Loucy (cell line): ENCODE results near the gene HEATR5B.

Experiments
- CTCF ChIP-seq: fragments of 200-600 bp; sonication (generic); conservative IDR thresholded peaks from 2 replicates; pipeline ENCODE4 v1.5.1; 2014; ENCODE audit warnings: mild to moderate bottlenecking, antibody characterized with exemption, low read length
- EZH2phosphoT487 ChIP-seq: fragments of 200-600 bp; IDR thresholded peaks from 2 replicates; pipeline ENCODE4 v1.6.1; 2018; ENCODE audit warnings: antibody characterized with exemption, mild to moderate bottlenecking, moderate library complexity, borderline replicate concordance

- TF ChIP-seq CTCF, result no peak
- TF ChIP-seq EZH2phosphoT487, result no peak
Observed at GRCh38 chr2:37029758-37030157, 54.4 kb downstream of the HEATR5B start.
